Erythroblast (primary cell): ENCODE measurements around the gene KRTAP10-4.
A peak's percentile ranks its signal among the peaks of the same experiment; 100 is the strongest.

Experiments
- DNase-seq, 2 experiments: peaks; one replicate each; lab custom pipeline; 2025; lab: John Stamatoyannopoulos, UW
- GATA1 ChIP-seq: IDR thresholded peaks from 2 replicates; pipeline ENCODE4 v1.6.1; 2011; ENCODE audit warnings: low read depth, mild to moderate bottlenecking, control low read depth, low read length, moderate library complexity
- POLR2A ChIP-seq: IDR thresholded peaks from 2 replicates; pipeline ENCODE4 v1.6.1; 2011; ENCODE audit warnings: mild to moderate bottlenecking, low read length

Gene KRTAP10-4

DNA sequence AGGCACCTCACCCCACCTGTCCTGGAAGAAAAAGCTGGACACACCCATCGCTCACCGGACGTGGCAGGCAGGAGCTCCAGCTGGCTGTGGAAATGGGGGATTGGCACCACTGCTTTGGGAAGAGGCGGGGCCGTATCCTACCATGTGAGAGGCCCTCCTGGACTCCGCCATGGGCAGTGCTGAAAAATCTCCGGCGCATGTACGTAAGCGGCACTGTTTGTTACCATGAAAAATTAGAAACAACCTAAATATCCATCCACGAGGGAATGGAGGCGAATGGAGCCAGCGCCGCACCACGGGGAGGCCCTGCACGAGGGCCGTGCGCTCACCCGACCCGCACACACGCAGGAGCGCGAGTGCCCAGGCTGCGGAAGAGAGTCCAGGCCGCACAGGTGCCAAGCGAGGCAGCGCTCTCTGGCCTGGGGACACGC is 41.4 kb downstream of the KRTAP10-4 start:
- TF ChIP-seq GATA1 (no peak), POLR2A (no peak)
- no peak for DNase-seq

DNA sequence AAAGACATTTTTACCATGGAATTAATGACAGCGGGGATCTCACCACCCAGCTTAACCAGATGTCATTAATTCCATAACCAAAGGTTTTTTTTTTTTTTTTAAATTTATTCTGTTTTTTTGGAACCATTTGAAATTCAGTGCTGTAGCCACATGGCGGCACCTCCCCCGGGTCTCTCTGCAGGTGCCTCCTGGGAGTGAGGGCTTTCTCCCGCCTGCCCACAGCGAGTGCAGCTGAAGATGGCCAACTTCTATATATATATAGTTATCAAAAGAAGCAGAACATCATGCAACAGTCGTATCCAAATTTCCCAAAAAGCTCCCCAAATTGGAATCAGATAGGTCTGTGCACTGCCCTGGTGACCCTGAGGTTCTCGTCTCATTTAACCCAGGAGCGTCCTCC is 41.9 kb downstream of the KRTAP10-4 start:
- TF ChIP-seq GATA1: no peak
- TF ChIP-seq POLR2A: no peak
- no peak for DNase-seq

- TF ChIP-seq GATA1 (no peak), POLR2A (no peak)
- DNase-seq: no peak
Measured at GRCh38 chr21:44615911-44616590, 42.5 kb downstream of the KRTAP10-4 start.

DNA sequence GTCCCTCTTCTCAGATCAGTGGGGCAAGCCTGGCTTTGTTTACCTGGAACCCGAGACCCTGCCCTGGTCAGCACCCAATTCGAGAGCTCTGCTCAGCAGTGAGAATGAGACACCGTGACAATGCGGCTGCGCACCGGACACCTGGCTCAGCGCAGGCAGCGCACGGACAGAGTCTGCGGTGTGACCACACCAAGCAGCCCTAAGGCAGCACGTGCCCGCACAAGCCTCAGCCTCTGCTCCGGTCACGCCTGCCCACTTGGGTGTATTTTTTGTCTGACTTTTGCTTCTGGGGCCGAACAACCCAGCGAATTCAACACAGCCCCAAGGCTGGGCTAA is 43.0 kb downstream of the KRTAP10-4 start:
- DNase-seq: no peak
- TF ChIP-seq POLR2A (no peak), GATA1 (no peak)

- no peak for DNase-seq
- TF ChIP-seq POLR2A (no peak), GATA1 (no peak)
Measured at GRCh38 chr21:44617071-44617501, 43.6 kb downstream of the KRTAP10-4 start.

- no peak for TF ChIP-seq POLR2A
- TF ChIP-seq GATA1: no peak
- peak in 1 of 2 experiments; percentile 2 for DNase-seq
Measured at GRCh38 chr21:44618504-44618903, 45.0 kb downstream of the KRTAP10-4 start.

GRCh38 chr21:44618909-44619308 is 45.4 kb downstream of the KRTAP10-4 start:
- no peak for DNase-seq
- TF ChIP-seq GATA1 (no peak), POLR2A (no peak)

- no peak for TF ChIP-seq POLR2A
- no peak for DNase-seq
Measured at GRCh38 chr21:44619886-44620285, 46.4 kb downstream of the KRTAP10-4 start.

- TF ChIP-seq POLR2A (no peak), GATA1 (no peak)
- DNase-seq: no peak
Measured at GRCh38 chr21:44623575-44623974, 50.0 kb downstream of the KRTAP10-4 start.
